ENCODE measurements around the gene BTF3.

- TF ChIP-seq EZH2 (IDR thresholded peaks at IDR 0.05; ENCODE audit: insufficient read depth, poor library complexity, severe bottlenecking) (no peak), EZH2phosphoT487 (IDR thresholded peaks at IDR 0.05; ENCODE audit: insufficient read depth, low read depth) (no peak)
These were observed 11.9 kb upstream of the BTF3 start for GRCh38 chr5:73486119-73486899.

Measured in GM23248 (cell line).